H1 (cell line): Measurements from ENCODE around the gene PRSS23. TPM values are rescaled to one million over a fixed set of nuclear protein-coding genes. Genes with fewer than 3 reads are reported as not detected.

Experiments used
- CTCF ChIA-PET: fragments of 300-600 bp; sonication (Branson Sonifier 250); formaldehyde crosslinking; loops from one replicate; lab custom pipeline; 2021; ENCODE audit not compliant: partially characterized antibody; lab: Charles Lee
- POLR2A ChIA-PET: fragments of 300-600 bp; sonication (Branson Sonifier 250); formaldehyde crosslinking; loops from one replicate; lab custom pipeline; 2021; ENCODE audit warnings: inconsistent platforms; ENCODE audit not compliant: partially characterized antibody; lab: Charles Lee
- DNase-seq, 2 experiments: peaks; one replicate each; pipeline versions ENCODE4 v3.0.0 to v3.0.0-alpha.2; 2010 to 2022; ENCODE audit warnings: low spot score in 2 of 2, low read depth in 1 of 2, mixed read lengths in 1 of 2
- FAIRE-seq: peaks from 2 replicates; lab custom pipeline; 2011; peaks lifted over from hg19 to GRCh38; lab: Jason Lieb, UNC
- H2AFZ ChIP-seq: 2 replicates; pipeline ENCODE4 v1.8.1; 2012; ENCODE audit warnings: low read length, inconsistent platforms
- H2AK5ac ChIP-seq: 2 replicates; pipeline ENCODE4 v1.6.1; 2013; ENCODE audit warnings: low read depth, low read length
- H2BK120ac ChIP-seq: replicated peaks from 2 replicates; pipeline ENCODE3; 2013; ENCODE audit warnings: low read depth, low read length, inconsistent platforms
- H2BK12ac ChIP-seq: 2 replicates; pipeline ENCODE4 v1.6.1; 2013; ENCODE audit warnings: low read depth, low read length
- H2BK15ac ChIP-seq: 2 replicates; pipeline ENCODE4 v1.6.1; 2013; ENCODE audit warnings: low read length
- H2BK20ac ChIP-seq: 2 replicates; pipeline ENCODE4 v1.6.1; 2013; ENCODE audit warnings: low read length
- H2BK5ac ChIP-seq: 2 replicates; pipeline ENCODE4 v1.6.1; 2013; ENCODE audit warnings: low read depth, low read length
- H3K14ac ChIP-seq: 2 replicates; pipeline ENCODE4 v1.6.1; 2013; ENCODE audit warnings: inconsistent platforms; ENCODE audit not compliant: insufficient read length
- H3K18ac ChIP-seq: 2 replicates; pipeline ENCODE4 v1.6.1; 2013; ENCODE audit warnings: low read length; ENCODE audit errors: extremely low read depth
- H3K23ac ChIP-seq: 2 replicates; pipeline ENCODE4 v1.6.1; 2013; ENCODE audit warnings: inconsistent platforms; ENCODE audit not compliant: insufficient read length
- H3K23me2 ChIP-seq: 2 replicates; pipeline ENCODE4 v1.6.1; 2013; ENCODE audit warnings: low read depth, low read length
- H3K27ac ChIP-seq: 2 replicates; pipeline ENCODE4 v1.6.1; 2011; ENCODE audit warnings: low read depth, low read length, inconsistent platforms
- H3K27me3 ChIP-seq, 4 experiments: replicated peaks in 1 of 4; 1 replicate in 1 of 4; 2 replicates in 3 of 4; pipeline versions ENCODE4 v1.6.1 to v1.8.1; 2011 to 2013; ENCODE audit warnings: low read length in 3 of 4, mild to moderate bottlenecking in 3 of 4, inconsistent platforms in 2 of 4, mixed read lengths in 2 of 4, moderate library complexity in 1 of 4; ENCODE audit not compliant: control insufficient read depth in 3 of 4, insufficient read depth in 3 of 4; ENCODE audit errors: extremely low read depth in 1 of 4
- H3K36me3 ChIP-seq, 4 experiments: 2 replicates each; pipeline versions ENCODE4 v1.6.1 to v1.8.1; 2011 to 2013; ENCODE audit warnings: mild to moderate bottlenecking in 4 of 4, low read length in 3 of 4, moderate library complexity in 2 of 4, control low read depth in 1 of 4, inconsistent platforms in 1 of 4; ENCODE audit not compliant: insufficient read depth in 4 of 4, control insufficient read depth in 2 of 4
- H3K4ac ChIP-seq: replicated peaks from 2 replicates; pipeline ENCODE3; 2013; ENCODE audit warnings: low read length, low read depth, mixed read lengths, inconsistent platforms; ENCODE audit not compliant: insufficient read length
- H3K4me1 ChIP-seq, 4 experiments: replicated peaks in 1 of 4; 1 replicate in 1 of 4; 2 replicates in 3 of 4; pipeline versions ENCODE4 v1.6.1 to v1.8.1; 2011 to 2013; ENCODE audit warnings: low read length in 3 of 4, inconsistent platforms in 2 of 4, mixed read lengths in 1 of 4; ENCODE audit not compliant: insufficient read depth in 4 of 4, control insufficient read depth in 3 of 4
- H3K4me2 ChIP-seq, 2 experiments: 2 replicates each; pipeline versions ENCODE4 v1.6.1 to v1.8.1; 2011 to 2013; ENCODE audit warnings: low read depth in 2 of 2, low read length in 2 of 2, control low read depth in 1 of 2, inconsistent platforms in 1 of 2, mild to moderate bottlenecking in 1 of 2; ENCODE audit not compliant: insufficient read depth in 1 of 2
- H3K4me3 ChIP-seq, 4 experiments: fragments of 200-600, 300-600 bp in 1 of 4; sonication (generic), shearing (Covaris generic), sonication (Bioruptor Twin) in 1 of 4; 2 replicates each; pipeline versions ENCODE4 v1.5.1 to v1.8.1; 2011 to 2016; ENCODE audit warnings: low read length in 4 of 4, low read depth in 3 of 4, control low read depth in 2 of 4, inconsistent platforms in 2 of 4, mild to moderate bottlenecking in 2 of 4, mixed read lengths in 1 of 4, moderate library complexity in 1 of 4; ENCODE audit not compliant: insufficient read depth in 2 of 4; ENCODE audit errors: extremely low read depth in 1 of 4
- H3K56ac ChIP-seq: replicated peaks from 2 replicates; pipeline ENCODE3; 2013; ENCODE audit warnings: low read depth, mild to moderate bottlenecking, mixed read lengths, low read length, inconsistent platforms; ENCODE audit not compliant: insufficient read length
- H3K79me1 ChIP-seq: 2 replicates; pipeline ENCODE4 v1.6.1; 2013; ENCODE audit warnings: low read depth, low read length, control low read depth
- H3K79me2 ChIP-seq, 2 experiments: 2 replicates each; pipeline versions ENCODE4 v1.6.1 to v1.8.1; 2012 to 2013; ENCODE audit warnings: low read length in 2 of 2, mild to moderate bottlenecking in 2 of 2, inconsistent platforms in 1 of 2; ENCODE audit not compliant: insufficient read depth in 2 of 2, control insufficient read depth in 1 of 2
- H3K9ac ChIP-seq, 4 experiments: replicated peaks in 1 of 4; 1 replicate in 1 of 4; 2 replicates in 3 of 4; pipeline versions ENCODE4 v1.6.1 to v1.8.1; 2011 to 2013; ENCODE audit warnings: low read depth in 3 of 4, low read length in 3 of 4, control low read depth in 2 of 4, mild to moderate bottlenecking in 2 of 4, moderate library complexity in 2 of 4, inconsistent platforms in 1 of 4; ENCODE audit errors: extremely low read depth in 1 of 4
- H3K9me3 ChIP-seq, 2 experiments: 2 replicates each; pipeline versions ENCODE4 v1.6.1 to v1.8.1; 2012 to 2013; ENCODE audit warnings: mild to moderate bottlenecking in 2 of 2, moderate library complexity in 2 of 2, control low read depth in 1 of 2, inconsistent platforms in 1 of 2, low read depth in 1 of 2, low read length in 1 of 2, mixed read lengths in 1 of 2; ENCODE audit not compliant: insufficient read depth in 2 of 2
- H4K20me1 ChIP-seq, 2 experiments: replicated peaks in 1 of 2; 2 replicates each; pipeline versions ENCODE3 to v1.8.1; 2011 to 2013; ENCODE audit warnings: inconsistent platforms in 2 of 2, low read length in 2 of 2, mild to moderate bottlenecking in 1 of 2; ENCODE audit not compliant: insufficient read depth in 2 of 2, control insufficient read depth in 1 of 2
- H4K5ac ChIP-seq: 2 replicates; pipeline ENCODE4 v1.6.1; 2013; ENCODE audit warnings: low read length, low read depth, mixed read lengths, inconsistent platforms; ENCODE audit not compliant: insufficient read length
- H4K8ac ChIP-seq: 2 replicates; pipeline ENCODE4 v1.8.0; 2013; ENCODE audit warnings: mild to moderate bottlenecking, moderate library complexity, low read length, inconsistent platforms; ENCODE audit not compliant: insufficient read depth; ENCODE audit errors: extremely low read depth
- H4K91ac ChIP-seq: replicated peaks from 2 replicates; pipeline ENCODE3; 2013; ENCODE audit warnings: low read length, mixed read lengths, inconsistent platforms; ENCODE audit not compliant: insufficient read length
- ASH2L ChIP-seq: fragments of 200-600, 300-600 bp; sonication (generic); IDR thresholded peaks from one replicate; pipeline ENCODE4 v1.7.1; 2017; ENCODE audit warnings: low read length
- CBX5 ChIP-seq: fragments of 300-800, 300-1000 bp; sonication (generic); IDR thresholded peaks from 2 replicates; pipeline ENCODE4 v1.7.1; 2016; ENCODE audit warnings: antibody characterized with exemption, low read length, low read depth
- CTBP2 ChIP-seq: IDR thresholded peaks from 2 replicates; pipeline ENCODE4 v1.7.0; 2011; ENCODE audit warnings: borderline replicate concordance, mild to moderate bottlenecking, moderate library complexity, mixed read lengths, low read length; ENCODE audit not compliant: insufficient read depth, insufficient read length
- EZH2 ChIP-seq: fragments of 200-600 bp; sonication (generic); IDR thresholded peaks from 2 replicates; pipeline ENCODE4 v1.7.1; 2012; ENCODE audit warnings: low read depth, mild to moderate bottlenecking, moderate library complexity, low read length, inconsistent platforms; ENCODE audit not compliant: severe bottlenecking
- FOSL1 ChIP-seq: IDR thresholded peaks from 2 replicates; pipeline ENCODE4 v1.6.1; 2011; ENCODE audit warnings: mild to moderate bottlenecking, low read depth, low read length, moderate library complexity; ENCODE audit not compliant: insufficient read depth
- KDM1A ChIP-seq: fragments of 200-600, 300-600 bp; sonication (generic); IDR thresholded peaks from 2 replicates; pipeline ENCODE4 v1.7.1; 2016; ENCODE audit warnings: mild to moderate bottlenecking, low read length, borderline replicate concordance
- POLR2AphosphoS5 ChIP-seq: IDR thresholded peaks from 2 replicates; pipeline ENCODE4 v1.6.1; 2011; ENCODE audit warnings: low read depth, low read length
- RBBP5 ChIP-seq: IDR thresholded peaks from 2 replicates; pipeline ENCODE4 v1.7.1; 2012; ENCODE audit warnings: low read depth, mild to moderate bottlenecking, inconsistent platforms, low read length, moderate library complexity, borderline replicate concordance
- RNF2 ChIP-seq: fragments of 200-900, 300-1000 bp; sonication (generic); IDR thresholded peaks from 2 replicates; pipeline ENCODE4 v1.7.1; 2016; ENCODE audit warnings: borderline replicate concordance, low read depth, mild to moderate bottlenecking, antibody characterized with exemption, low read length; ENCODE audit not compliant: poor library complexity, severe bottlenecking; ENCODE audit errors: missing control alignments
- RXRA ChIP-seq: IDR thresholded peaks from 2 replicates; pipeline ENCODE4 v1.6.1; 2011; ENCODE audit warnings: low read depth, mild to moderate bottlenecking, low read length, moderate library complexity; ENCODE audit not compliant: insufficient read depth
- SIX5 ChIP-seq: IDR thresholded peaks from 2 replicates; pipeline ENCODE4 v1.6.1; 2011; ENCODE audit warnings: mild to moderate bottlenecking, low read depth, low read length
- TAF1 ChIP-seq: IDR thresholded peaks from 2 replicates; pipeline ENCODE4 v1.6.1; 2011; ENCODE audit warnings: mild to moderate bottlenecking, low read depth, low read length
- TCF12 ChIP-seq: IDR thresholded peaks from 2 replicates; pipeline ENCODE4 v1.6.1; 2011; ENCODE audit warnings: low read depth, mild to moderate bottlenecking, low read length
- TEAD4 ChIP-seq: IDR thresholded peaks from 2 replicates; pipeline ENCODE4 v1.6.1; 2012; ENCODE audit warnings: low read depth, low read length, inconsistent platforms, mixed read lengths
- YY1 ChIP-seq: IDR thresholded peaks from 2 replicates; pipeline ENCODE4 v1.6.1; 2011; ENCODE audit warnings: low read depth, mild to moderate bottlenecking, low read length
- WGBS, 2 experiments: shearing (Covaris generic) in 1 of 2; methylation state at CpG; one replicate each; pipeline versions ENCODE4 v1.1.6 to v1.1.7; 2013 to 2015; ENCODE audit warnings: low lambda C conversion rate in 2 of 2, mixed read lengths in 2 of 2, inconsistent platforms in 1 of 2, low coverage in 1 of 2, missing lambda C conversion rate in 1 of 2; ENCODE audit not compliant: insufficient replicate concordance in 2 of 2, insufficient coverage in 1 of 2, insufficient read length in 1 of 2; ENCODE audit errors: extremely low coverage in 1 of 2, missing lambda C conversion rate in 1 of 2; 5-methylcytosine and 5-hydroxymethylcytosine counted together
- polyA plus RNA-seq, 7 experiments: library from polyadenylated mRNA; depleted of rRNA in 3 of 7; stranded (reverse) in 5 of 7; unstranded in 2 of 7; fragments of >200 nt in 5 of 7; fragments of 200-250 nt in 2 of 7; gene quantifications; 1 replicate in 5 of 7; 2 replicates in 1 of 7; 4 replicates in 1 of 7; pipeline versions ENCODE4 v1.2.1 to v1.2.3, GENCODE V29; 2011 to 2013; ENCODE audit warnings: missing spikeins in 2 of 7, mixed read lengths in 2 of 7
- total RNA-seq: library from RNA; stranded (reverse); fragmentation: NEBNext Ultra II Directional; extraction: Animal tissue kit (Norgen Biotek cat#: 25700); gene quantifications from 2 replicates; pipeline ENCODE4 v1.2.1, GENCODE V29; 2021

The PRSS23 gene
- total and polyA plus RNA-seq, 2 of the 8 experiments (the other 6 are each of a cell fraction or from before 2014, with no cell fraction given) = 4.4 to 5.6 TPM

DNA sequence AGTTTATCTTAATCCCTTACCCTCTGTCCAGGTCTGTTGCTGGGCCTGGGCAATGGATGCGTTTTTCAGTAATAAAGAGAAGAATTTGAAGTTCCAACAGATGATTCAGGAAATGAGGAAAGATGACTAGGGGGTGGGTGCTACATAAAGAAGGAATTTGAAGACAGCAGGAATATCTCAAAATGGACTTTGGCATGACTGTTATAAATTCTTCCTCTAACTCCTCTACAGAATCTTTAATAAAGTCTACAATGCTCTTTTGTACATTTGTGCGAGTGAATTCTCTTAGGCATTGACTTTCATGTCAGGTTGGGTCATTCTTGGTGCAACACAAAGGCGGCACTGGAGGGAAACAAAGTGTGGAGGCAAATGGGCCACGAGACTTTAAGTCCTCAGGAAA lies 35.1 kb upstream of the PRSS23 start:
- Histone ChIP-seq H2BK15ac (no peak overlapping the region), H3K56ac (no peak overlapping the region), H3K14ac (no peak overlapping the region), H3K27ac (no peak overlapping the region), H2BK12ac (no peak overlapping the region), H3K18ac (no peak overlapping the region), H4K91ac (no peak overlapping the region), H2AK5ac (no peak overlapping the region), H4K8ac (no peak overlapping the region), H3K79me1 (no peaks in the 10 kb centered on the region), H3K4me1 (no peaks in the 10 kb centered on the region), H3K4me2 (no peak overlapping the region), H2BK120ac (no peak overlapping the region), H3K79me2 (no peaks in the 10 kb centered on the region), H4K20me1 (no peaks in the 10 kb centered on the region), H2BK20ac (no peak overlapping the region), H3K23me2 (no peaks in the 10 kb centered on the region), H3K4ac (no peak overlapping the region), H3K9ac (no peak overlapping the region), H4K5ac (no peak overlapping the region), H3K27me3 (no peaks in the 10 kb centered on the region), H2AFZ (no peak overlapping the region), H3K23ac (no peak overlapping the region), H2BK5ac (no peak overlapping the region), H3K4me3 (no peak overlapping the region), H3K36me3 (no peaks in the 10 kb centered on the region), H3K9me3 (no peaks in the 10 kb centered on the region)
- FAIRE-seq (no peak), DNase-seq (no peak)
- 94% methylated on average over 4 of the region's 4 CpGs; no CpG with 5 or more reads in 1 of the 2 experiments for WGBS, 2 experiments
- POLR2A ChIA-PET = no interaction called here
- CTCF ChIA-PET = no interaction called here
- TF ChIP-seq CTBP2 (no peak), YY1 (no peak), TCF12 (no peak), FOSL1 (no peak), RNF2 (no peak), RBBP5 (no peak), RXRA (no peak), POLR2AphosphoS5 (no peak), CBX5 (no peak), SIX5 (no peak), ASH2L (no peak), KDM1A (no peak), TEAD4 (no peak), EZH2 (no peak), TAF1 (no peak)
